ENCODE results near the gene RASGRF1.

DNA sequence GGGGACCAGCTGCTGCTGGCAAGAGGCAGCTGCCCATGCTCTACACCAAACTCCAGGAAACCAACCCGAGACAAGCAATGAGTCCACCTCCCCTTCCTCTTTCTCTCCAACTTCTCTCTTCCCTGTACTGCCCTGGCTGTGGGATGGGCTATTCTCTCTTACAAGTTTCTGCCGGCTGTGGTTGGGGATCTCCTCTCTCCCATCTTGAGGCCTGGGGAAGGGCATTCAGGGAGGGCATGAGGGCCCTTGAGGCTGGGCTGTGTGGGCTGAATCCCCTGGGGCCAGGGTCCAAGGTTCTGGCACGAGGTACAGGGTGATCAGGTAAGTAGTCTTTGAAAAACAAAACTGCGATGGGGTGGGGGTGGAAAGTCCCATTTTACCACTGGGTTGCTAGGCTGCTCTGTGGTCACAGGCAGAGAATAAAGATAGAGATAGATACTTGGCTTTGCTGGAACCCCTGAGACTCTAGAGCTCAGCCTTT is 113.4 kb downstream of the RASGRF1 start:
- TF ChIP-seq, protein P1, sequence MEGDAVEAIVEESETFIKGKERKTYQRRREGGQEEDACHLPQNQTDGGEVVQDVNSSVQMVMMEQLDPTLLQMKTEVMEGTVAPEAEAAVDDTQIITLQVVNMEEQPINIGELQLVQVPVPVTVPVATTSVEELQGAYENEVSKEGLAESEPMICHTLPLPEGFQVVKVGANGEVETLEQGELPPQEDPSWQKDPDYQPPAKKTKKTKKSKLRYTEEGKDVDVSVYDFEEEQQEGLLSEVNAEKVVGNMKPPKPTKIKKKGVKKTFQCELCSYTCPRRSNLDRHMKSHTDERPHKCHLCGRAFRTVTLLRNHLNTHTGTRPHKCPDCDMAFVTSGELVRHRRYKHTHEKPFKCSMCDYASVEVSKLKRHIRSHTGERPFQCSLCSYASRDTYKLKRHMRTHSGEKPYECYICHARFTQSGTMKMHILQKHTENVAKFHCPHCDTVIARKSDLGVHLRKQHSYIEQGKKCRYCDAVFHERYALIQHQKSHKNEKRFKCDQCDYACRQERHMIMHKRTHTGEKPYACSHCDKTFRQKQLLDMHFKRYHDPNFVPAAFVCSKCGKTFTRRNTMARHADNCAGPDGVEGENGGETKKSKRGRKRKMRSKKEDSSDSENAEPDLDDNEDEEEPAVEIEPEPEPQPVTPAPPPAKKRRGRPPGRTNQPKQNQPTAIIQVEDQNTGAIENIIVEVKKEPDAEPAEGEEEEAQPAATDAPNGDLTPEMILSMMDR (conservative IDR thresholded peaks at IDR 0.05 in 1 of 2, IDR thresholded peaks at IDR 0.05 in 1 of 2; ENCODE audit: low read depth in 1 of 2, low read length in 2 of 2), result no peak
- TF ChIP-seq EZH2 (IDR thresholded peaks at IDR 0.05; ENCODE audit: low read length, missing control alignments), result no peak
